Chondrocyte (in vitro differentiated cells): ENCODE results near the gene WDR49. TPM values are rescaled to one million over a fixed set of nuclear protein-coding genes. Genes with fewer than 3 reads are reported as not detected.

Experiments used
- DNase-seq: peaks from one replicate; pipeline ENCODE4 v3.0.0; 2021; ENCODE audit warnings: mixed read lengths, low spot score
- H3K27ac Mint-ChIP-seq: one replicate; pipeline ENCODE4 v1.8.0; 2021; ENCODE audit warnings: mild to moderate bottlenecking, moderate library complexity, mixed read lengths; ENCODE audit not compliant: unreplicated experiment
- H3K27me3 Mint-ChIP-seq: 2 replicates; pipeline ENCODE4 v1.8.0; 2021; ENCODE audit warnings: low read depth, mixed read lengths
- H3K36me3 Mint-ChIP-seq: 2 replicates; pipeline ENCODE4 v1.8.0; 2021; ENCODE audit warnings: low read depth, mixed read lengths
- H3K4me1 Mint-ChIP-seq: 2 replicates; pipeline ENCODE4 v1.8.0; 2021; ENCODE audit warnings: low read depth, mild to moderate bottlenecking, mixed read lengths
- H3K4me3 Mint-ChIP-seq: one replicate; pipeline ENCODE4 v1.8.0; 2021; ENCODE audit warnings: mild to moderate bottlenecking, moderate library complexity, mixed read lengths; ENCODE audit not compliant: unreplicated experiment
- H3K9me3 Mint-ChIP-seq: 2 replicates; pipeline ENCODE4 v1.8.0; 2021; ENCODE audit warnings: low read depth, mixed read lengths
- CTCF ChIP-seq: fragments of 200-600 bp; sonication (generic); IDR thresholded peaks from 2 replicates; pipeline ENCODE4 v1.5.0; 2021; ENCODE audit warnings: antibody characterized with exemption, mild to moderate bottlenecking, moderate library complexity
- total RNA-seq: library from RNA; stranded (reverse); gene quantifications from 3 replicates; pipeline ENCODE4 v1.2.1, GENCODE V29; 2021

The WDR49 gene
- total RNA-seq, 1 donor from 2014 or later = not detected

- H3K4me3 Mint-ChIP-seq = no peak overlapping the region
- no peaks in the 10 kb centered on the region for H3K9me3 Mint-ChIP-seq
- H3K4me1 Mint-ChIP-seq = no peaks in the 10 kb centered on the region
- no peaks in the 10 kb centered on the region for H3K27me3 Mint-ChIP-seq
- no peak for TF ChIP-seq CTCF
- H3K36me3 Mint-ChIP-seq = no peaks in the 10 kb centered on the region
- no peak overlapping the region for H3K27ac Mint-ChIP-seq
- no peak for DNase-seq
These were observed 3.1 kb upstream of the WDR49 start for GRCh38 chr3:167656821-167657220.

GRCh38 chr3:167653155-167653554 lies 587 bp downstream of the WDR49 start:
- Mint-ChIP-seq H3K27me3 (peaks cover 3% of the 10 kb centered on the region), H3K4me1 (no peaks in the 10 kb centered on the region), H3K27ac (no peak overlapping the region), H3K9me3 (no peaks in the 10 kb centered on the region), H3K4me3 (no peak overlapping the region), H3K36me3 (no peaks in the 10 kb centered on the region)
- no peak for TF ChIP-seq CTCF
- no peak for DNase-seq

GRCh38 chr3:167651826-167652225 lies 1.9 kb downstream of the WDR49 start:
- Mint-ChIP-seq H3K4me1 (no peaks in the 10 kb centered on the region), H3K27ac (no peak overlapping the region)
- no peak for TF ChIP-seq CTCF

GRCh38 chr3:167650459-167650858 lies 3.3 kb downstream of the WDR49 start:
- Mint-ChIP-seq H3K4me1 (no peaks in the 10 kb centered on the region), H3K4me3 (no peak overlapping the region), H3K27me3 (peaks cover 3% of the 10 kb centered on the region), H3K27ac (no peak overlapping the region), H3K9me3 (peaks cover 8% of the 10 kb centered on the region), H3K36me3 (peaks cover 2% of the 10 kb centered on the region)
- no peak for TF ChIP-seq CTCF
- DNase-seq = no peak

More at GRCh38 chr3:167651826-167652225, 1.9 kb downstream of the WDR49 start:
- no peak for DNase-seq
- Mint-ChIP-seq H3K27me3 (peaks cover 3% of the 10 kb centered on the region), H3K9me3 (no peaks in the 10 kb centered on the region), H3K36me3 (no peaks in the 10 kb centered on the region), H3K4me3 (no peak overlapping the region)

GRCh38 chr3:167649746-167650145 lies 4.0 kb downstream of the WDR49 start:
- H3K27ac Mint-ChIP-seq = no peak overlapping the region
- no peak overlapping the region for H3K4me3 Mint-ChIP-seq
- H3K36me3 Mint-ChIP-seq = peaks cover 2% of the 10 kb centered on the region
- peaks cover 3% of the 10 kb centered on the region for H3K27me3 Mint-ChIP-seq
- TF ChIP-seq CTCF = no peak
- peaks cover 8% of the 10 kb centered on the region for H3K9me3 Mint-ChIP-seq
- H3K4me1 Mint-ChIP-seq = no peaks in the 10 kb centered on the region
- no peak for DNase-seq
